ENCODE measurements around the gene CACNB2. TPM values are rescaled to one million over a fixed set of nuclear protein-coding genes. Genes with fewer than 3 reads are reported as not detected.

CACNB2 gene
- polyA plus RNA-seq, 1 of the 3 experiments (the other 2 are of a cell fraction), result 0.74 TPM

DNA sequence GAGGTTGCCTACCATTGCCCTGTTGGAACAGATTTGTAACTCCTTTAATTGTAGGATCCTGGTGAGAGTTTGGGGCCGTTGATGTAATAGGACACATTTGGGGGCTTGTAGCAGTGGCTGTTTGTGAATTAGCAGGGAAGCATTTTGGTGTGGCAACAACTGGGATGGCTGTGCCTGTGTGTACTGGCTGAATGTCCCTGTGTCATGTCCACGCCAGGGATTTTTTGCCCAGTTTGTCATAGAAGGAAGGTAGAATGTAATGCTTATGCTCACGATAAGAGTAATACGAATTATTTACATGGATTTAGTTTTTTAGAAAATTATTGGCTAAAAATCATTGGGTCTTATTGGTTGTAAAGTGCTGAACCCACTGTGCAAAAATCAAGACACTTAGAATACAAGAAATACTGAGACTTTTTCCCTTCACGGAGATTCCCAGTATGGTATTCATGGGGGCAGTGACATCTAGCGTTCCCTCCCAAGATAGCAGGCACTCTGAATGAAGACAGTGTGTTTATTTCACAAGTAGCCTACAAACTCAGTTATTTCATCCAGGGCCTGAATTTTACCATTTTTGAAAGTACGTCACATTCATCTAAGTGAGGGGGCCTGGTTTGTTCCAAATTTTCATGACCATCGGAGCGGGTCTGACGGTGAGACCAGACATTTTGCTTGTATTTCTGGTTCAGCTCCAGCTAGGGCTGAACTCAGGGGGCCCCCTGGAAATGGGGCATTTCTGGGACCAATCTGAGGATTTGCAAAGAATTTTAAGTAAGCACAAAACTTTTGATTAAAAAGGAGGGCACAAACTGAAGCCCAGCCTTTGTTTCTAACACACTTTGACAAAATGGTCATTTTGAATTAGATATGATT lies 74.7 kb downstream of the CACNB2 start:
- H4K20me1 ChIP-seq (ENCODE audit: insufficient read depth), result no peaks in the 10 kb centered on the region
- H3K9me2 ChIP-seq, result no peaks in the 10 kb centered on the region
- no peak overlapping the region for H3K4me2 ChIP-seq
- peak; percentile 93 for TF ChIP-seq RAD21 (IDR thresholded peaks at IDR 0.05; ENCODE audit: low read length)
- peak; percentile 77 for TF ChIP-seq SMC3 (IDR thresholded peaks at IDR 0.05; ENCODE audit: low read depth, low read length)
- TF ChIP-seq CHD2 (IDR thresholded peaks at IDR 0.05; ENCODE audit: low read length, partially characterized antibody), result no peak
- TF ChIP-seq, protein P1, sequence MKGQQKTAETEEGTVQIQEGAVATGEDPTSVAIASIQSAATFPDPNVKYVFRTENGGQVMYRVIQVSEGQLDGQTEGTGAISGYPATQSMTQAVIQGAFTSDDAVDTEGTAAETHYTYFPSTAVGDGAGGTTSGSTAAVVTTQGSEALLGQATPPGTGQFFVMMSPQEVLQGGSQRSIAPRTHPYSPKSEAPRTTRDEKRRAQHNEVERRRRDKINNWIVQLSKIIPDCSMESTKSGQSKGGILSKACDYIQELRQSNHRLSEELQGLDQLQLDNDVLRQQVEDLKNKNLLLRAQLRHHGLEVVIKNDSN (IDR thresholded peaks at IDR 0.05; ENCODE audit: borderline replicate concordance, low read depth), result no peak
- no peak for TF ChIP-seq SIN3A (IDR thresholded peaks at IDR 0.05; ENCODE audit: borderline replicate concordance, low read depth, low read length)
- TF ChIP-seq NFIC (IDR thresholded peaks at IDR 0.05; ENCODE audit: borderline replicate concordance), result no peak
- TF ChIP-seq, protein P2, sequence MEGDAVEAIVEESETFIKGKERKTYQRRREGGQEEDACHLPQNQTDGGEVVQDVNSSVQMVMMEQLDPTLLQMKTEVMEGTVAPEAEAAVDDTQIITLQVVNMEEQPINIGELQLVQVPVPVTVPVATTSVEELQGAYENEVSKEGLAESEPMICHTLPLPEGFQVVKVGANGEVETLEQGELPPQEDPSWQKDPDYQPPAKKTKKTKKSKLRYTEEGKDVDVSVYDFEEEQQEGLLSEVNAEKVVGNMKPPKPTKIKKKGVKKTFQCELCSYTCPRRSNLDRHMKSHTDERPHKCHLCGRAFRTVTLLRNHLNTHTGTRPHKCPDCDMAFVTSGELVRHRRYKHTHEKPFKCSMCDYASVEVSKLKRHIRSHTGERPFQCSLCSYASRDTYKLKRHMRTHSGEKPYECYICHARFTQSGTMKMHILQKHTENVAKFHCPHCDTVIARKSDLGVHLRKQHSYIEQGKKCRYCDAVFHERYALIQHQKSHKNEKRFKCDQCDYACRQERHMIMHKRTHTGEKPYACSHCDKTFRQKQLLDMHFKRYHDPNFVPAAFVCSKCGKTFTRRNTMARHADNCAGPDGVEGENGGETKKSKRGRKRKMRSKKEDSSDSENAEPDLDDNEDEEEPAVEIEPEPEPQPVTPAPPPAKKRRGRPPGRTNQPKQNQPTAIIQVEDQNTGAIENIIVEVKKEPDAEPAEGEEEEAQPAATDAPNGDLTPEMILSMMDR (IDR thresholded peaks at IDR 0.05), result peak; percentile 93
- no peak overlapping the region; a peak in 1 of 4 replicates for H3K4me3 ChIP-seq (ENCODE audit: low read depth in 2 of 2, low read length in 1 of 2)
- H3K9me3 ChIP-seq, result no peaks in the 10 kb centered on the region
- no peaks in the 10 kb centered on the region; a peak in 1 of 4 replicates for H3K4me1 ChIP-seq (ENCODE audit: control insufficient read depth in 1 of 2, insufficient read depth in 2 of 2, low read depth in 1 of 2, low read length in 1 of 2)
- no peak overlapping the region for H2AFZ ChIP-seq (ENCODE audit: low read depth)
- H3F3A ChIP-seq (replicated peaks; ENCODE audit: insufficient read depth), result no peaks in the 10 kb centered on the region
- H3K9ac ChIP-seq, result no peak overlapping the region
- POLR2A ChIA-PET, result no interaction called here
- peak; percentile 46 for DNase-seq
- 42% methylated on average over 10 of the region's 10 CpGs for WGBS (ENCODE audit: low lambda C conversion rate)
- CTCF ChIA-PET, result interaction anchor here (0.6 to 3.8 kb wide), 13 partner anchors 19 to 627 kb away, joined by 3 to 114 read pairs (median 5); no protein-coding TSS in a partner anchor
- H3K36me3 ChIP-seq (replicated peaks in 1 of 2; ENCODE audit: control insufficient read depth in 1 of 2, insufficient read depth in 2 of 2, low read length in 1 of 2), result no peaks in the 10 kb centered on the region
- no peaks in the 10 kb centered on the region for H3K79me2 ChIP-seq (ENCODE audit: insufficient read depth)
- no peak overlapping the region for H3K27ac ChIP-seq (ENCODE audit: low read depth in 2 of 2, low read length in 1 of 2)
- no peaks in the 10 kb centered on the region; the same call in 1 of the 2 replicates for H3K27me3 ChIP-seq (ENCODE audit: insufficient read depth)

DNA sequence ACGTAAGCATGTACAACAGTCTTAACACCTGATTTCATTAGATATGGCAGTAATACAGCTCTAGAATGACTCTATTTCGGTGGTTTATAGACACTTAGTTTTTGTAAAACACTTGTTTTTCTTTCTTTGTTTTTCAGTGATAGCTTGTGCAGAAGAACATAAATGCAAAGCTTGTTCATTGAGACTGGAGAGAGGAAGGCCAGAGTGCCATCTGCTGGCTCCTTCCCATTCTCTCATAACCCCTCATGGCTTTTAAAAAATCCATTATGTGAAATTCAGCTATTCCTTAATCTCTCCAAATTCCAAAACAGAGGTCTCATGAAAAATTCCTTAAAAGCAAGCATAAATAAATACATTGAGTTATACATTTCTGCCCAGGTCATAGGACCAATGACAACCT lies 76.3 kb downstream of the CACNB2 start:
- POLR2A ChIA-PET, result no interaction called here
- 47% methylated on average over 2 of the region's 2 CpGs for WGBS (ENCODE audit: low lambda C conversion rate)

More for the DNA sequence above, 76.3 kb downstream of the CACNB2 start:
- H3K36me3 ChIP-seq (replicated peaks in 1 of 2; ENCODE audit: control insufficient read depth in 1 of 2, insufficient read depth in 2 of 2, low read length in 1 of 2), result no peaks in the 10 kb centered on the region
- H3K9me3 ChIP-seq, result no peaks in the 10 kb centered on the region
- no peaks in the 10 kb centered on the region; the same call in 1 of the 2 replicates for H3K27me3 ChIP-seq (ENCODE audit: insufficient read depth)
- H4K20me1 ChIP-seq (ENCODE audit: insufficient read depth), result no peaks in the 10 kb centered on the region
- H3K9me2 ChIP-seq, result no peaks in the 10 kb centered on the region
- CTCF ChIA-PET, result interaction anchor here (0.6 to 3.8 kb wide), 52 partner anchors 9 to 625 kb away, joined by 3 to 114 read pairs (median 5); partner anchors contain the start of gene CACNB2
- TF ChIP-seq RXRA (IDR thresholded peaks at IDR 0.05; ENCODE audit: borderline replicate concordance, low read depth), result no peak
- TF ChIP-seq SMC3 (IDR thresholded peaks at IDR 0.05; ENCODE audit: low read depth, low read length), result peak; percentile 74
- TF ChIP-seq, protein P2 (IDR thresholded peaks at IDR 0.05), result peak; percentile 71
- no peak for TF ChIP-seq GATA2 (CRISPR knock-in tag; IDR thresholded peaks at IDR 0.05)
- no peak for TF ChIP-seq TCF12 (IDR thresholded peaks at IDR 0.05)
- peak; percentile 77 for TF ChIP-seq RAD21 (IDR thresholded peaks at IDR 0.05; ENCODE audit: low read length)
- no peak overlapping the region for H3K4me2 ChIP-seq
- no peak overlapping the region for H2AFZ ChIP-seq (ENCODE audit: low read depth)
- peak; percentile 20 for DNase-seq
- no peaks in the 10 kb centered on the region; a peak in 1 of 4 replicates for H3K4me1 ChIP-seq (ENCODE audit: control insufficient read depth in 1 of 2, insufficient read depth in 2 of 2, low read depth in 1 of 2, low read length in 1 of 2)
- H3K9ac ChIP-seq, result no peak overlapping the region
- H3K79me2 ChIP-seq (ENCODE audit: insufficient read depth), result no peaks in the 10 kb centered on the region
- H3K4me3 ChIP-seq (ENCODE audit: low read depth in 2 of 2, low read length in 1 of 2), result no peak overlapping the region
- H3F3A ChIP-seq (replicated peaks; ENCODE audit: insufficient read depth), result no peaks in the 10 kb centered on the region
- no peak overlapping the region for H3K27ac ChIP-seq (ENCODE audit: low read depth in 2 of 2, low read length in 1 of 2)
